ENCODE data around the gene CPA4.
"Not testable (repeated sequence)": the region's sequence is repeated elsewhere in the genome, so short reads cannot be mapped to it uniquely, and the experiment has no call there.

CPA4 gene

GRCh38 chr7:130292682-130293257 is at the start of gene CPA4:
CPA4 (plus strand) TSS chr7:130293161; CDS start chr7:130293181, 20 bp downstream.
- DNase-seq = no peak
- in situ Hi-C loops (cut with MboI; ENCODE audit: low pct_unique_long_range_greater_than_20kb, low sequenced_read_pairs) = no loop called here

- in situ Hi-C loops (cut with MboI; ENCODE audit: low pct_unique_long_range_greater_than_20kb, low sequenced_read_pairs); DNase-seq: not testable (repeated sequence)
Observed at GRCh38 chr7:130243486-130243885, 49.5 kb upstream of the CPA4 start.

GRCh38 chr7:130246491-130246890 is 46.5 kb upstream of the CPA4 start:
- DNase-seq; in situ Hi-C loops (cut with MboI; ENCODE audit: low pct_unique_long_range_greater_than_20kb, low sequenced_read_pairs): not testable (repeated sequence)

GRCh38 chr7:130248842-130249241 is 44.1 kb upstream of the CPA4 start:
- in situ Hi-C loops (cut with MboI; ENCODE audit: low pct_unique_long_range_greater_than_20kb, low sequenced_read_pairs); DNase-seq: not testable (repeated sequence)

- DNase-seq; in situ Hi-C loops (cut with MboI; ENCODE audit: low pct_unique_long_range_greater_than_20kb, low sequenced_read_pairs): not testable (repeated sequence)
Observed at GRCh38 chr7:130249626-130250025, 43.3 kb upstream of the CPA4 start.

GRCh38 chr7:130254555-130254954 is 38.4 kb upstream of the CPA4 start:
- in situ Hi-C loops (cut with MboI; ENCODE audit: low pct_unique_long_range_greater_than_20kb, low sequenced_read_pairs) = no loop called here
- DNase-seq = no peak

- DNase-seq = no peak
- in situ Hi-C loops (cut with MboI; ENCODE audit: low pct_unique_long_range_greater_than_20kb, low sequenced_read_pairs) = no loop called here
Observed at GRCh38 chr7:130256704-130257103, 36.3 kb upstream of the CPA4 start.

- in situ Hi-C loops (cut with MboI; ENCODE audit: low pct_unique_long_range_greater_than_20kb, low sequenced_read_pairs) = no loop called here
Observed at GRCh38 chr7:130258494-130259078, 34.4 kb upstream of the CPA4 start.

GRCh38 chr7:130262448-130262847 is 30.5 kb upstream of the CPA4 start:
- in situ Hi-C loops (cut with MboI; ENCODE audit: low pct_unique_long_range_greater_than_20kb, low sequenced_read_pairs) = no loop called here
- no peak for DNase-seq

More at GRCh38 chr7:130258494-130259078, 34.4 kb upstream of the CPA4 start:
- DNase-seq = no peak

GRCh38 chr7:130263130-130263529 is 29.8 kb upstream of the CPA4 start:
- peak; percentile 52 for DNase-seq
- in situ Hi-C loops (cut with MboI; ENCODE audit: low pct_unique_long_range_greater_than_20kb, low sequenced_read_pairs) = no loop called here

GRCh38 chr7:130266258-130266960 is 26.6 kb upstream of the CPA4 start, which contains the start of gene CPA2:
CPA2 (plus strand) TSS chr7:130266863; CDS start chr7:130266882, 19 bp downstream.
- no peak for DNase-seq
- in situ Hi-C loops (cut with MboI; ENCODE audit: low pct_unique_long_range_greater_than_20kb, low sequenced_read_pairs) = no loop called here

- in situ Hi-C loops (cut with MboI; ENCODE audit: low pct_unique_long_range_greater_than_20kb, low sequenced_read_pairs) = no loop called here
- DNase-seq = no peak
Observed at GRCh38 chr7:130266961-130267321, 26.0 kb upstream of the CPA4 start.

- DNase-seq = no peak
- in situ Hi-C loops (cut with MboI; ENCODE audit: low pct_unique_long_range_greater_than_20kb, low sequenced_read_pairs) = no loop called here
Observed at GRCh38 chr7:130268463-130269317, 24.3 kb upstream of the CPA4 start.

- no peak for DNase-seq
Observed at GRCh38 chr7:130269318-130269694, 23.7 kb upstream of the CPA4 start.

GRCh38 chr7:130270947-130271800 is 21.8 kb upstream of the CPA4 start:
- in situ Hi-C loops (cut with MboI; ENCODE audit: low pct_unique_long_range_greater_than_20kb, low sequenced_read_pairs) = no loop called here
- DNase-seq = no peak

More at GRCh38 chr7:130269318-130269694, 23.7 kb upstream of the CPA4 start:
- in situ Hi-C loops (cut with MboI; ENCODE audit: low pct_unique_long_range_greater_than_20kb, low sequenced_read_pairs) = no loop called here

- in situ Hi-C loops (cut with MboI; ENCODE audit: low pct_unique_long_range_greater_than_20kb, low sequenced_read_pairs) = no loop called here
- peak; percentile 53 for DNase-seq
Observed at GRCh38 chr7:130272381-130273080, 20.4 kb upstream of the CPA4 start.

- in situ Hi-C loops (cut with MboI; ENCODE audit: low pct_unique_long_range_greater_than_20kb, low sequenced_read_pairs) = no loop called here
- DNase-seq = peak; percentile 95
Observed at GRCh38 chr7:130273081-130273932, 19.7 kb upstream of the CPA4 start.

All from KBM-7 (cell line).